Measurements from ENCODE around the gene TNS1. TPM values are rescaled to one million over a fixed set of nuclear protein-coding genes. Genes with fewer than 3 reads are reported as not detected.
A peak's percentile ranks its signal among the peaks of the same experiment; 100 is the strongest.

TNS1 gene
- total RNA-seq, 1 donor from 2014 or later = 196 TPM

DNA sequence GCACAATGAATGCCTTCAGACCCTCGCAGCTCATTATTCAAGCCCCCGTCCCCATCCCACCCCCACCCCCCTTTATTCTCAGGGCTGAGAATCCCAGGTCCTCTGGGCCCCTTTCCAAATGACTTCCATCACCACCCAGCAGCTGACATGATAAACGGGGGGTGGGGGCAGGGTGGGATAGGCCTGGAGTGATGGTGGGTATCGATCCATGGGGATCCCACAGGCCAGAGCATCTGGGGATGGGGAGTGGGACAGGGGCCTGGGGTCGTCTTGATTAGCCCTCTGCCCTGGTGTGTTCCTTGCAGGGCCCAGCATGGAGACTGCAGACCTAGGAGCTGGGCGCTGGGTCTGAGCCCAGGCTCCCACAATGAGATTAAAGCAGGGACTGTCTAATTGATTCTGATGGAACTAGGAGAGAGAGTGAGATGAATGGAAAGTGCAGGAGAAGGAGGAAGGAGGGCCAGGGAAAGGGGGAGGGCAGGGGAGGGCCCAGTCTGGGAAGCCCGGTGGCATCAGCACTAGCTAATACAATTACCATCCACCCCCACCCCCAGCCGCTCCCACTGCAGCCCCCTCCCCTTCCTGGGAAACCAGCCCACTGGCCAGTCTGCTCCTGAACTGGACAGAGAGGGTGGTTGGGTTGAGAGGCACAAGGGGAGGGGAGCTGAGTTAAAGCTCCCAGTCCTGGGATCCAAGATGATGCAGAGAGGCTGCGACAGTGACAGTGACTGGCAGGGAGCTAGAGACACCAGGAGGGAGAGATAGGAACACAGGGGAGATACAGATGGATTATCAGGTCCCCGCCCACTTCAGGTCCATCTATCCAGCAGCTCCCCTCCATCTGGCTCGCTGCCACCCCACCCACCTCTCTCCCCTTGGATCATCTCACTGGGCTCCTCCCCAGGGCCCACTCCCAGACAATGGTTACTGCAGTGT lies 13.1 kb upstream of the TNS1 start:
- DNase-seq = no peak

DNA sequence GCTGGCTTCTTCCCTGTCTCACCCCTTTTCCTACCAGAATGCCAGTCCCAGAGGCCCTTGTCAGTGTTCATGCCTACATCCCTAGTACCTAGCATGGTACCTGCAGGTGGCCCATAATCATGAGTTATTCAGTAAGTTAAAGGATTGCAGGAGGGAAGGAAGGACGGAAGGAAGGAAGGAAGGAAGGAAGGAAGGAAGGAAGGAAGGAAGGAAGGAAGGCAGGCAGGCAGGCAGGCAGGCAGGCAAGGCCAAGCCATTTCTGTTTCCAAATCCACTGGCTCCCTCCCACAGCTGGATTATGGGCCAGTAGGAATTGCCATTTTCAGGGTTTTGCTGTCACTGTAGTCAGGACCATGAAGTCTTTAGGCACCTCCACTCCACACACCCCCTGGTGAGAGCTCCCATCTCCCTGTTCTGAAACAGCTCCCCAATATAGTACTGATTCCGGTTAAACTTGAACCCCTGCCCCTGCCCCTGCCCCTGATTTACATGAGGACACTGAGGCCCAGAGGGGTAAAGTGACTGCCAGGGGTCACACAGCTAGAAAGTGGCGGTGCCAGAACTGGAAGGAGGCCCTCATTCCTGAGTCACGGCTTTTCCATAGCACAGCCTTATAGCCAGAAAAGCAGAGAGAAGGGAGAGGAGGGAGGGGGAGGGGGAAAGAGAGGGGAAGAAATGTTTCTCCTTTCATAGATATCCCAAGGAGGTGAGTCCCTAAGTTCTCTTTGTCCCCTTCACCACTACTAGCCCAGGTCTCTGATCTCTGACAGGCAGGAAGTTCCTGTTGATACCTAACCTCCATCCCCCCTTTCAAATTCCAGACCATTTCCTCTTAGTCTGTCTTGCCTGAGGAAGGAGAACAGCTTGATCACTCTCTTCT lies 12.2 kb upstream of the TNS1 start:
- no peak for DNase-seq

DNA sequence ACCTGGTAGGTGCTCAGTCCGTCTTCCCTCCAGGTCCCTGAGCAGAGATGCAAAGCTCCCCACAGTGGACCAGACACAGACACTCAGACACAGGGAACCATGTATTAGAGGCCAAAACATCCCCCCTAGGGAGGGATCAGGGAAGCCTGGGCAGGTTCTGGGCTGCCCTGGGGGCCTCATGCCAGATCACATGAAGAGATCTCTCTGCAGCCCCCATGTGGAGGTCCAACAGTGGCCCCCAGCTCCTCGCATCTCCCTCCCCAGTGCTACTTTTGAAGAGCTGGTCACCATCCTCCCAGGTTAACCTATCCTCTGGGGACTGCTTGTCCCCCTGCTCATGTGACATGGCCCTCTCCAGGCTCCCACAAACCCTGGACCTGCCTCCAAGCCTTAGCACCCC lies 10.5 kb upstream of the TNS1 start:
- DNase-seq = no peak

DNA sequence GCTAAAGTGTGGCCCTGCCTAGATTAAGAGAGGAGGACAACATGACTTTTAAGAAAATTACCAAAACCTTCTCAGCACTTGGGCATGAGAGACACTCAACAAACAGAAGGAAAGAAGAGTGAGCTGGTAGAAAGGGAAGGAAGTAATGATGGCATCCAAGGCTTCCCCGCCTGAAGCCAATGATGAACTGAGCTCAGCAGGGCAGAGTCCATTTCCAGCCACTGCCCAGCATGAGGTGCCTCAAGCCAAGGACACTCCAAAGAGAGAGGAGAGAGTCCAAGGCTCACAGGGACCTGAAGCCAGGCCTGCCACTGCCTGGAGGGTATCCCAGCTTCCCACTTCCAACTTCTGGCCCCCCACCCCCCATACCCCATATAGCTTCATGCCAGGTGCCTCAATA lies 9.5 kb upstream of the TNS1 start:
- no peak for DNase-seq

DNA sequence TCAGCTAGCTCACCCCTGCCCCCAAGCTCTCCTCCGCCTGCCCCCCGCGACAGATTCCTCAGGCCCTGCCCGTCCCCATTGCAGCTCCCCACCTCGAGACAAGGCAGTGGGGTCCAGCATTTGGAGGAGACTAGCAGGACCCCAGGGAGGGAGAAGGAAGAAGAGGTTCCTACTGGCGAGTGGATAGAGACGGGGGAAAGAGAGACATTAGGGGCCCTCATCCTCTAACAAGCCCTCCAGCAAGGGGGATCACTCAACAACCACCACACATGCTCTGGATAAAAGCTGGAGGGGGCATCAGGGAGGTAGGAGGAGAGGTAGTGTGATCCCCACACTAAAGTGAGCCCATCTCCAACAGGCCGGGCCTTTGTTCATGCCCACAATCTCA lies 8.9 kb upstream of the TNS1 start:
- DNase-seq = no peak

DNA sequence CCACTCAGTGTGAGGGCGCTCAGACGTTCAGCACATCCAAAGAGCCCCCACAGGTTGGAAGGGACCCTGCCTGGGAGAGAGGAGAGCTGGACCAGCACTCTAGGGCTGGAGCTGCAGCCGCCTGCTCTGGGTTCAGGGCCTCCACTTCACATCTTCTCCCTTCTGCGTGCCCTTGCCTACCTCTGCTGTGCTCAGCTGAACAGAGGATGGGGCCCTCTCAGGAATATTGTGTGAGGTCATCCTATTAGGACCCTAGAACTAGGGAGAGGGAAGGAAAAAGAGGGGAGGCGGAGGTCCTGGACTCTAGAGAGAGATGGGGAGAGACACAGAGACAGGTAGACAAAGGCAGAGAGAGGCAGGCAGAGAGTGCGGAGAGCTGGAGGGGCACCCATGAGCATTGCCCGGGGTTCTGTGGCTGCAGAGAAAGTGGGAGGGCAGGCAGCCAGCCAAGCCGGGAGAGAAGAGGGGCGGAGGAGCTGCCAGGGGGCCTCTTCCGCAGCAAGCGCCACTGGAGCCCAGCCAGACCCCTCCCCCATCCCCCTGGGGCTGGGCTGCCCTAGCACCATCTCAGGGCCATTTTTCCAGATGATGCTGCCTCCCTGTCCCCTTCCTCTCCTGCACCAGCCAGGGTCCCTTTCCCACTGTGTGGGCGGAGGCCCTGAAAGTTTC lies 8.3 kb upstream of the TNS1 start:
- DNase-seq = peak; percentile 50

DNA sequence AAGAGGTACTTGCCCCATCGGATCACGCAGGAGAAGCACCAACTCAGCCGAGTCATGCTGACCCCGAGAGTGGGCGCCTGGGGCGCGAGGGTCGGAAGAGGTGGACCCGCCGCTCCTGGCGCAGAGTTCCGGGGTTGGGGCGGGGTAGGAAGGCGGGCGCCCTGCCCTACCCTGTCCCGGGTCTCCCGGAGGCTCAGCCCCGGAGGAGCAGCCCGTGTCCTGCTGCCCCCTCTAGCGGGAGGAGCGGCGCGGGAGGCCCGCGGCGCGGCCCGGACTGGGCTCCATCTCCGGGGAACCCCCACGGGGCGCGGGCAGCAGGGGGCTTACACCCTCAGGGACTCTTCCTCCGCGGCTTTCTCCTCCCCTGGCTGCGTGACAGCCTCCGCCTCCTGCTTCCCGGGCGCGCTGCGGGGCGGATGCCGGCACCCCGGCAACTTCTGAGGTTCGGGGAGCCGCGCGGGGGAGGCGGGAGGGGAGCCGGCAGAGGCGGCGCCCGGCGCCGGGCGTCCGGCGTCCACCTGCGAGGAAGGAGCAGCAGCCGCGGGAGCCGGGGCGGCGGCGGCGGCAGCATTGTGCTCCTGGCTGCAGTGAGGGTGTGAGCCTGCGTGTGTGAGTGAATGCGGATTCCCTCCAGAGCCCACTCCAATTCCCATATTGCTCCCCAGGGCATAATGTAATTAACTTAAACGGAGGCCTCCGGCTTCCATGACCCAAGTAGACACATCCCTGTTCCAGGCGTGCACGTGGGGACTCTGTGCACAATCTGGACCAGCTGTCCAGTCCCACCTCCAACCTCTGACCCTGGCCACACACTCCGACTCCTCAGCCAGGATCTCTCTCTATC lies 7.6 kb upstream of the TNS1 start:
- peak; percentile 66 for DNase-seq

DNA sequence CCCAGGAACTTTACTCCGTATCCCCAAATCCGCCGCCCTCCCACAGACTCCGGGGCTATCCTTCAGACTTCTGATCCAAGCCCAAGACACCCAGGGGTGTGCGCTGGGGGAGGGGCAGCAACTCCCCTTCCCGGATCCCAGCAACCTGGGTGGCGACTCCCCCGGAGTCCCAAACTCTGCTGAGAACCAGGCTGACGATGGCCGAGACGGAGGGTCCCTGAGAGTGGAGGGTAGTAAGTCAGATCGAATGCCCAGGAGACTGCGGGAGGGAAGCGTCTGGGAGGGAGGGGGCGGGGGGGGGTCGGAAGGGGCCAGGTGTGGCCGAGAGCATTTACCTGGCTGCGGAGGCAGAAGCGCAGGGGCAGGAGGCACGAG lies 7.0 kb upstream of the TNS1 start:
- no peak for DNase-seq

DNA sequence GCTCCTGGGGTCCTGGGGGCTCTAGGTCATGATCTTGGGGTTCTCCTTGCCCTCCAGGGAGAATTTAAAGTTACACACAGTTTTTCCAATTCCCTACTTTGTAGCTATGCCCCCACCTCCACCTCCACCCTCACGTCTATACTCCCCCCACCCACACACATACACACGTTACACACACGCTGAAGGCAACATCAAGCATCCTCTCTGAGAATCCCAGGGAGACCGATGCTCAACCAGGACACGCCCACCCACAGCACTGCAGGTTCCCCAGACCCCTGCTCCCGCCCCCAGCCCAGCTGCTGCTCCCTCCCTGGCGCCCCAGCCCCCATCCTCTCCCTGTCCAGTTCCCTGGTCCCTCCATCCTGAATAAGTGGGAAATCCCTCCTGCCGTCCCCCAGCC lies 6.4 kb upstream of the TNS1 start:
- no peak for DNase-seq

DNA sequence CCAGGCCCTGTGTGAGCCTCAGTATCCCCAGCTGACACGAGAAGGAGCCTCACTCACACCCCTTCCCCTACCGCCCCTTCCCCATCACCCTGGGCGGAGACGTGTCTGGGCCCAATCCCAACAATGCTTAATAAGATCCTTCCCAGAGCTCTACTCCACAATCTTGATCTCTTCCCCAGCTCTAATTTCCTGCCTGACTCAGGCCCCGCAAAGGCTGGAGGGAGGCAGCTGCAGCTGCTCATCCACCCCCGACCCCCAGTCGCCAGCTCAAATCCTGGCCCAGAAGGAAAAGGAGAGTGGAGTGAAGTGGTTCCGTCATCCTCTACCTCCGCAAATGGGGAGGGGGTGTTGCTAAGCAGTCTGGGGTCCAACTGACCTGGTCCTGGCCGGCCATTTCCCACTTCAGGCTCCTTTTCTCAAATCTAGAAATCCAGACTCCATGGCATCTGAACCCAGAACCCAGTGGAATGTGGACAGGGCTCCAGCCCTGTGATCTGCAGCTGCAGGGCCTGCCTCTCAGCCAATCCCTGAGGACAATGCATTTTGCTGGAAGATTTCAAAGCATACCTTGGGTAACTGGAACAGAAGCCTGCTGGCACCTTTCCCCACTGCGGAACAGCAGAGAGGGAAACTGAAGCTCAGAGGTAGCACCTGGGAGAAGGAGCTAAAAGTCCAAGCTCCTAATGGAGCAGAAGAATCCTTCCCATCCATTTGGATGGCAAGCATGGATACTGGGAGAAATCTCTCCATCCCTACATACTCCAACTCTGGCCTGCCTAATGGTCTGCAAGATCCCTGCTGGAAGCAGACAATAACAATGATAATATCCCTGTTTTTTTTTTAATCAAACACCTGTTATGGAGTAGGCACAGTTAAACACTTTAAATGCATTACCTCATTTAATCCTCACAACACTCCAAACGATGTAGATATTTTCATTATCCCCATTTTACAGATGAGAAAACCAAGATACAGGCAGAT lies 5.6 kb upstream of the TNS1 start:
- DNase-seq = peak; percentile 81

DNA sequence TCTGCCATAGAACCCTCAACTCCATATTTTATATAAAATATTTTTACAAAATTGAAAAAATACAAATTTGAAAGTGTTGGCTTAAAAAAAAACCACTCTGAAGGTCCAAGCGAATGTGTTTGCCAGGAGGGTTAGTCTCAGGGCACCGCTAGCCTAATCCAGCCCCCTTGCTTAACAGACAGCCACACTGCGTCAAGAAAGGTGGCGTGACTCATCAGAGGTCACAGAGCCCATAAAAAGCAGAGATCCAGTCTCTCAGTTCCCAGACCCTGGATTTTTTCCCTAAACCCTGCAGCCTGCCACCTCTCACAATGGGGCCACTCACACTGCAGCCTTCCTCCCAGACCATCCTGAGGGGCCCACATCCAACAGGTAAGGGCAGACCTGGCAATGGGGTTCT lies 3.9 kb upstream of the TNS1 start:
- no peak for DNase-seq

DNA sequence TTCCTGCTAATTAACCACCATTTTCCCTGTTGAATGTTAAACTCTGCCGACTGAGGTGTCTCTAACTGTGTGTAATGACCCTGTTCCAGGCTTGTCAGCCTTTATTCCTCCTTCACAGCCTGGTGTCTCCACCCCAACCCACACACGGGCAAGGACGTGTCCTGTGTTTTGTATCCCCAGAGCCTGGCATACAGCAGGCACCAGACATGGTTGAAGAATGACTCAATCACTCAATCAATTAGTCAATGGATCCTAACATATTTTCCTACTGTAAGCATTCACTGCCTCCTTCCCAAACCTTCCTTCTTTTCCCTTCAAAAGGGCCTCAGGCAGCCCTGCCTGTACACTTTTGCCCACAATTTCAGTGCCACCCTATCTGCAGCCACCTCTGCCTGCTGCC lies 2.7 kb upstream of the TNS1 start:
- no peak for DNase-seq

DNA sequence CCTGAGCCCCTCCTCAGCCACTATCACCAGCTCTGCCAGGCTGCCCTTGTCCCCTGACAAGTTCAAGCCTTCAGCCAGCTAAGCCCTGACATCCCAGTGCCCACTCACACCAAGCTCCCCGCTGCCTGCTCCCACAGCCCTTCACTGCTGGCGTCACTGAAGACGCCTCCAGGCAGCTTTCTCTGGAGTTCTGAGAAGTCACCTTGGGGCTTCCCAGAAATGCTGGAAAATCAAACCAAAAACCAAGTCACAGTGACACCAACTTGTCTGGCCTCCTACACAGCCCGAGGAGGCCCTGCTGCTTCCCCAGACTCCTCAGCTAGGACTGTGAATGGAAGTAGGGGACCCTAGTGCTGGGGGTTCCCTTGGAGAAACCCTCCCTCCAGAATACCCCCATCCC lies 2.2 kb upstream of the TNS1 start:
- no peak for DNase-seq

DNA sequence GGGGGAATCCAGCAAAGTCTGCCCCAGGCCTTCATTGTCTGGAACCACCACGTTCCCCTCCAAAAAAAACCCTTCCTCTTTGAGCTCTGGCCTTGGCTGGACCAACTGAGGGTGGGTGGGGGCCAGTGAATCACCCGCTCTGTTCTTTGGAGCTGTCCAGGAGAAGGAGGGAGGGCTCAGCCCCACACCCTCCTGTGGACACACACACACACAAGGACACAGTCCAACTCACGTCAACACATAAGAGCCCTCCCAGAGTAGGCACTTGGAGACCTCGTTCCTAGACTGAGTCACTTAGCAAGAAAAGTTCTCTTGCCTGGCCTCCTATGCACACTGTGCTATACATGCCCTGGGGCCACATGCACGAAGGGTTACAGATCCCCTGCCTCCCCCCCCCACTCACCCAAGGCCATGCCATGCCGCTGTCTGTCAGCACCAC lies 1.2 kb upstream of the TNS1 start:
- DNase-seq = peak; percentile 79

DNA sequence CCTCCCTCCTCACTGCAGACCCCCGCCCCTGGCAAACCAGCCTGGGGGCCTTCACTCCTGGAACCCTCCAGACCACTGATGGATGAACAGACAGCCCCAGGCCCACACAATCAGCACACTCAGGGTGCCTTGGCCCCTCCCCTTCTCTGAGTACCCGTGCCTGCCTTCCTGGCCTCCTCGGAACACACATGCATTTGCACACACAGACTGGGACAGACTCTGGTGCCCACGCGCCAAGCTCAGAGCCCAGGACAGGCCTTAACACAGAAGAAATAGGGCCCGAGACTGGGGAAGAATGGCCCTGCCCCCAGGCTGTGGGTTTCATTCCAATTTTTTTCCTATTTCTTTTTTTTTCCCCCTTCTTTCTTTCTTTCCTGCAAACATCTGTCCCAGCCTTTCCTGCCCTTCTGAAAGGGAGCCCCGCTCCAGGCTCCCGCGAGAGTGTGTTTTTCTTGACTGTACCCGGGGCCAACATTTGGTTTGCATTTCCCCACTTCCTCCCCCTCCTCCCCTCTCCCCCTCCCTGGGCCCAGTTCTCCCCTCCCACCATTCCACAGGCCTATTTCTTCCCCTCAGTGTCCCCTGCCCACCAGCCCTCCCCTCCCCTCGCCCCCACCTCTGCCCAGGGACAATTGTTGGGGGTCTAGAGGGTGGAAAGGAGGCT lies 618 bp upstream of the TNS1 start:
- DNase-seq = peak; percentile 92

DNA sequence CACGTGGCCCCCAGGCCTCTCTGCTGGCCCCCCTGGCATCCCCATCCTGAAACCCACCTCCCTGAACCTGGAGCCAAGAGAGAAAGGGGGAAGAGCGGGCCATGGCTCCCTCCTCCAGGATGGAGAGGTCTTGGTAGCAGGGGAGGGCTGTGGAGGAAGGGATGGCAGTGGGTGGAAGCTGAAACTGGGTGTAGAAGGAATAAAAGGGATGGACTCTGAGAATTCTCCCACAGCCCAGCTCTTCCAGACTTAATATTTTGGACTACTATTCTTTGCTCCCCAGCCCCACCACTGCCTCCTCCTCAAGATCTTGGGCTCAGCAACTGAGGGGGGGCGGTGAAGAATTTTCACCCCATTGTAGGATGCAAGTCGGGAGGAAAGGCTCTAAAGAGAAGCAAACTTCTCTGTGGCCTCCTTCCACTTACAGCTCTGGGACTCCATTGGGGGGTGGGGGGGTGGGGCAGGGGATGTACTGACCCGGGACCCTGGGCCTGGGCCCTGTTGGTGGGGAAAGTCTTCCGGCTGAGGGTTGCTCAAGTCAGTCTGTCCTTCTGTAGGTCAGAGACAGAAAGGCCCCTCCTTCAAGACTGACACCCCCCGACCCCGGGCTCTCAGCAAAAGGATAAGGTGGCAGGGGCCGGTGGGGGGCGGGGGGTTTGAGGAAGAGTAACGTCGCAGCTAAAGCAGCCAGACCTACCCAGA lies 501 bp downstream of the TNS1 start:
- no peak for DNase-seq

DNA sequence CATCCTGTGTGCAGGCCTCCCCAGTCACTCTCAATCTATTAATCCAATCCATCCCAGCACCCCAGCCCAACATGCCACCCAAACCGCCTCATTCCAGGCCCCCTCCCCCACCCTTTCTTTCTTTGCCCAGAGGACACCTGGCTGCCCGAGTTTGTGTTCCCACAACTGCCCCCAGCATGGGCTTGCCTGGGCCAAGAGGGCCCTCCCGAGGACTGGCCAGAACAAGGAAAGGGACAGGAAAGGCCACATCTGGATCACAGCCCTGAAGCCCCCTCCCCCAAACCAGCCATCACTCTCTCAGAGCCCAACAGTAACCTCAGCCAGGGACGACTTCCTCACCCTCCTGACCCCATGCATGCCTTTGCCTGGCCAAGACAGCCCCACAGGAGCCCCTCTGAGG lies 1.2 kb downstream of the TNS1 start:
- DNase-seq = no peak

DNA sequence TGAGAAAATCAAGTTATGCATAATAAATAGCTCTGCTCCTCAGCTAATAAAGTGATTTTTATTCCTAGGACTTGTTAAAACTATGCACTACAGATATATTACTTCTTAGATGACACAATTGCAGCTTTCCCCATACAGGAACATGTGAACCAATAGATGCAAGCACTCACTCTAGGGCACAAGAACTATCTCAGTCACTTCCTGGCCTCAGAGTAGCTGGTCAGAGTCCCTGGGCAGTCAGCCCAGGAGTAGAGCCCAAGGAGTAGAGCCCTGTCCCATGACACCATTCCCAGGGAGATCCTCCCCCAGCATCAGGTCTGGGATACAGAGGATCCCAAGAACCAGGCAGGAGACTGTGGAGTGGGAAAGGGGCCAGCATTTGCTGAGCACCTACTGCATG lies 2.7 kb downstream of the TNS1 start:
- no peak for DNase-seq

DNA sequence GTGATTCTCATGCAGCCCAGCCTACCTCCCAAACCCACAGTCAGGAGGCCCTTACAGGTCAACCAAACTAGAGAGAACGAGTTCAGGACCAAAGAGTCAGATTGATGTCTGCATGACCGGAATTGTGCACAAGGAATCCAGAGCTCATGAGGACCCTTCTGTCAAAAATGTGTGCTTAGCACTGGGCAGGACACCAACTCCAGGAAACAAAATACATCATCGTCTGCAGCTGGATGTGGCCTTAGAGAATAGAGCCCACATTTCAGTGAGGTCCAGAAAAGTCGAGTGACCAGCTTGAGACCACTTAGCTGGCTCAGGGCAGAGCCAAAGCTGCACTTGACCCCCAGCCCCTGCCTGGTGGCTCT lies 3.2 kb downstream of the TNS1 start:
- DNase-seq = peak; percentile 75

All from tongue (tissue), 2 donors.